ENCODE results near the gene ZWILCH.
A peak's percentile ranks its signal among the peaks of the same experiment; 100 is the strongest.
"Not testable (repeated sequence)": the region's sequence is repeated elsewhere in the genome, so short reads cannot be mapped to it uniquely, and the experiment has no call there.

Gene ZWILCH

GRCh38 chr15:66503041-66503648, 2.0 kb upstream of the ZWILCH start:
- not testable (repeated sequence) for H3K27me3 ChIP-seq (ENCODE audit: control insufficient read depth, insufficient read depth, low read length); H3K9me3 ChIP-seq (ENCODE audit: control insufficient read depth, insufficient read depth, low read length); DNase-seq (ENCODE audit: low read depth, low spot score); H3K4me1 ChIP-seq (ENCODE audit: control insufficient read depth, insufficient read depth, low read length); H3K27ac ChIP-seq (ENCODE audit: low read length)
- WGBS (ENCODE audit: insufficient coverage, insufficient read length): no CpG with 5 or more reads among the region's 13 CpGs
- Histone ChIP-seq H3K4me3 (ENCODE audit: low read length) (peak overlapping the region; percentile 21; the same call in 1 of the 2 replicates), H3K36me3 (ENCODE audit: control insufficient read depth, insufficient read depth, low read length) (peaks cover 35% of the 10 kb centered on the region)

GRCh38 chr15:66503780-66504562, 1.2 kb upstream of the ZWILCH start:
- WGBS (ENCODE audit: insufficient coverage, insufficient read length): no CpG with 5 or more reads among the region's 12 CpGs
- Histone ChIP-seq H3K36me3 (ENCODE audit: control insufficient read depth, insufficient read depth, low read length) (peaks cover 30% of the 10 kb centered on the region), H3K4me1 (ENCODE audit: control insufficient read depth, insufficient read depth, low read length) (no peaks in the 10 kb centered on the region), H3K27ac (ENCODE audit: low read length) (no peak overlapping the region), H3K9me3 (ENCODE audit: control insufficient read depth, insufficient read depth, low read length) (no peaks in the 10 kb centered on the region), H3K27me3 (ENCODE audit: control insufficient read depth, insufficient read depth, low read length) (no peaks in the 10 kb centered on the region), H3K4me3 (ENCODE audit: low read length) (peak overlapping the region; percentile 70)
- no peak for DNase-seq (ENCODE audit: low read depth, low spot score)

- Histone ChIP-seq H3K27ac (ENCODE audit: low read length) (no peak overlapping the region), H3K4me3 (ENCODE audit: low read length) (peak overlapping the region; percentile 70), H3K36me3 (ENCODE audit: control insufficient read depth, insufficient read depth, low read length) (peaks cover 21% of the 10 kb centered on the region; the same call in 1 of the 2 replicates), H3K4me1 (ENCODE audit: control insufficient read depth, insufficient read depth, low read length) (no peaks in the 10 kb centered on the region), H3K27me3 (ENCODE audit: control insufficient read depth, insufficient read depth, low read length) (no peaks in the 10 kb centered on the region), H3K9me3 (ENCODE audit: control insufficient read depth, insufficient read depth, low read length) (no peaks in the 10 kb centered on the region)
- WGBS (ENCODE audit: insufficient coverage, insufficient read length): no CpG with 5 or more reads among the region's 13 CpGs
- DNase-seq (ENCODE audit: low read depth, low spot score): no peak
Observed at GRCh38 chr15:66505430-66505811, 295 bp downstream of the ZWILCH start.

- no peaks in the 10 kb centered on the region for H3K4me1 ChIP-seq (ENCODE audit: control insufficient read depth, insufficient read depth, low read length)
- no peaks in the 10 kb centered on the region for H3K9me3 ChIP-seq (ENCODE audit: control insufficient read depth, insufficient read depth, low read length)
- peaks cover 17% of the 10 kb centered on the region; the same call in 1 of the 2 replicates for H3K36me3 ChIP-seq (ENCODE audit: control insufficient read depth, insufficient read depth, low read length)
- no peak overlapping the region for H3K27ac ChIP-seq (ENCODE audit: low read length)
- no CpG with 5 or more reads among the region's 4 CpGs for WGBS (ENCODE audit: insufficient coverage, insufficient read length)
- H3K27me3 ChIP-seq (ENCODE audit: control insufficient read depth, insufficient read depth, low read length): no peaks in the 10 kb centered on the region
- no peak for DNase-seq (ENCODE audit: low read depth, low spot score)
- H3K4me3 ChIP-seq (ENCODE audit: low read length): peak overlapping the region; percentile 70; the same call in 1 of the 2 replicates
Observed at GRCh38 chr15:66505818-66506217, 692 bp downstream of the ZWILCH start.

GRCh38 chr15:66508293-66508883, 3.3 kb downstream of the ZWILCH start:
- DNase-seq (ENCODE audit: low read depth, low spot score): no peak
- no peaks in the 10 kb centered on the region for H3K9me3 ChIP-seq (ENCODE audit: control insufficient read depth, insufficient read depth, low read length)
- H3K27ac ChIP-seq (ENCODE audit: low read length): no peak overlapping the region
- no peaks in the 10 kb centered on the region for H3K27me3 ChIP-seq (ENCODE audit: control insufficient read depth, insufficient read depth, low read length)
- H3K4me1 ChIP-seq (ENCODE audit: control insufficient read depth, insufficient read depth, low read length): no peaks in the 10 kb centered on the region
- no peaks in the 10 kb centered on the region; the same call in 1 of the 2 replicates for H3K36me3 ChIP-seq (ENCODE audit: control insufficient read depth, insufficient read depth, low read length)
- WGBS (ENCODE audit: insufficient coverage, insufficient read length): no CpG with 5 or more reads among the region's 3 CpGs
- no peak overlapping the region for H3K4me3 ChIP-seq (ENCODE audit: low read length)

- H3K4me1 ChIP-seq (ENCODE audit: control insufficient read depth, insufficient read depth, low read length): no peaks in the 10 kb centered on the region
- no CpG with 5 or more reads among the region's 3 CpGs for WGBS (ENCODE audit: insufficient coverage, insufficient read length)
- H3K9me3 ChIP-seq (ENCODE audit: control insufficient read depth, insufficient read depth, low read length): no peaks in the 10 kb centered on the region
- no peak overlapping the region for H3K4me3 ChIP-seq (ENCODE audit: low read length)
- peaks cover 8% of the 10 kb centered on the region; the same call in 1 of the 2 replicates for H3K36me3 ChIP-seq (ENCODE audit: control insufficient read depth, insufficient read depth, low read length)
- no peaks in the 10 kb centered on the region for H3K27me3 ChIP-seq (ENCODE audit: control insufficient read depth, insufficient read depth, low read length)
- DNase-seq (ENCODE audit: low read depth, low spot score): no peak
- no peak overlapping the region for H3K27ac ChIP-seq (ENCODE audit: low read length)
Observed at GRCh38 chr15:66514586-66514985, 9.5 kb downstream of the ZWILCH start.

- H3K36me3 ChIP-seq (ENCODE audit: control insufficient read depth, insufficient read depth, low read length): peaks cover 12% of the 10 kb centered on the region; the same call in 1 of the 2 replicates
- H3K27me3 ChIP-seq (ENCODE audit: control insufficient read depth, insufficient read depth, low read length): no peaks in the 10 kb centered on the region
- H3K27ac ChIP-seq (ENCODE audit: low read length): no peak overlapping the region
- H3K4me3 ChIP-seq (ENCODE audit: low read length): no peak overlapping the region
- WGBS (ENCODE audit: insufficient coverage, insufficient read length): no CpG with 5 or more reads among the region's 2 CpGs
- no peaks in the 10 kb centered on the region for H3K4me1 ChIP-seq (ENCODE audit: control insufficient read depth, insufficient read depth, low read length)
- DNase-seq (ENCODE audit: low read depth, low spot score): no peak
- no peaks in the 10 kb centered on the region for H3K9me3 ChIP-seq (ENCODE audit: control insufficient read depth, insufficient read depth, low read length)
Observed at GRCh38 chr15:66515901-66516322, 10.8 kb downstream of the ZWILCH start.

- Histone ChIP-seq H3K27me3 (ENCODE audit: control insufficient read depth, insufficient read depth, low read length) (no peaks in the 10 kb centered on the region), H3K36me3 (ENCODE audit: control insufficient read depth, insufficient read depth, low read length) (peaks cover 10% of the 10 kb centered on the region; the same call in 1 of the 2 replicates), H3K4me1 (ENCODE audit: control insufficient read depth, insufficient read depth, low read length) (no peaks in the 10 kb centered on the region), H3K9me3 (ENCODE audit: control insufficient read depth, insufficient read depth, low read length) (no peaks in the 10 kb centered on the region), H3K27ac (ENCODE audit: low read length) (no peak overlapping the region), H3K4me3 (ENCODE audit: low read length) (no peak overlapping the region)
- no peak for DNase-seq (ENCODE audit: low read depth, low spot score)
- no CpG with 5 or more reads among the region's 3 CpGs for WGBS (ENCODE audit: insufficient coverage, insufficient read length)
Observed at GRCh38 chr15:66523926-66524325, 18.8 kb downstream of the ZWILCH start.

- WGBS (ENCODE audit: insufficient coverage, insufficient read length): 100% methylated on average over 1 of the region's 4 CpGs
- H3K9me3 ChIP-seq (ENCODE audit: control insufficient read depth, insufficient read depth, low read length): no peaks in the 10 kb centered on the region
- no peak overlapping the region for H3K4me3 ChIP-seq (ENCODE audit: low read length)
- peaks cover 14% of the 10 kb centered on the region; the same call in 1 of the 2 replicates for H3K36me3 ChIP-seq (ENCODE audit: control insufficient read depth, insufficient read depth, low read length)
- no peak overlapping the region for H3K27ac ChIP-seq (ENCODE audit: low read length)
- no peak for DNase-seq (ENCODE audit: low read depth, low spot score)
- no peaks in the 10 kb centered on the region for H3K27me3 ChIP-seq (ENCODE audit: control insufficient read depth, insufficient read depth, low read length)
- no peaks in the 10 kb centered on the region for H3K4me1 ChIP-seq (ENCODE audit: control insufficient read depth, insufficient read depth, low read length)
Observed at GRCh38 chr15:66524838-66525237, 19.7 kb downstream of the ZWILCH start.

GRCh38 chr15:66535056-66535455, 29.9 kb downstream of the ZWILCH start:
- Histone ChIP-seq H3K36me3 (ENCODE audit: control insufficient read depth, insufficient read depth, low read length) (peaks cover 9% of the 10 kb centered on the region; the same call in 1 of the 2 replicates), H3K9me3 (ENCODE audit: control insufficient read depth, insufficient read depth, low read length) (no peaks in the 10 kb centered on the region), H3K4me3 (ENCODE audit: low read length) (no peak overlapping the region), H3K4me1 (ENCODE audit: control insufficient read depth, insufficient read depth, low read length) (no peaks in the 10 kb centered on the region), H3K27me3 (ENCODE audit: control insufficient read depth, insufficient read depth, low read length) (no peaks in the 10 kb centered on the region), H3K27ac (ENCODE audit: low read length) (no peak overlapping the region)
- no CpG with 5 or more reads among the region's 9 CpGs for WGBS (ENCODE audit: insufficient coverage, insufficient read length)
- no peak for DNase-seq (ENCODE audit: low read depth, low spot score)

Data from iPS DF 6.9 (cell line).